Astrocyte of the spinal cord (primary cell): ENCODE data around the gene HSPA12B.

Source experiments
- DNase-seq: peaks from one replicate; pipeline ENCODE4 v3.0.0; 2011; ENCODE audit warnings: low read depth, low spot score
- H3K4me3 ChIP-seq: 2 replicates; pipeline ENCODE4 v1.5.1; 2011; ENCODE audit warnings: low read depth, mild to moderate bottlenecking, low read length, moderate library complexity
- in situ Hi-C: cut with HindIII; loops from 2 replicates; pipeline ENCODE4 v1.10.0; 2017; ENCODE audit warnings: low sequenced_read_pairs
- TF ChIP-seq, protein P1 (sequence below): IDR thresholded peaks from 2 replicates; pipeline ENCODE4 v1.5.1; 2012; ENCODE audit warnings: low read depth, mild to moderate bottlenecking, low read length, inconsistent platforms

Gene HSPA12B

DNA sequence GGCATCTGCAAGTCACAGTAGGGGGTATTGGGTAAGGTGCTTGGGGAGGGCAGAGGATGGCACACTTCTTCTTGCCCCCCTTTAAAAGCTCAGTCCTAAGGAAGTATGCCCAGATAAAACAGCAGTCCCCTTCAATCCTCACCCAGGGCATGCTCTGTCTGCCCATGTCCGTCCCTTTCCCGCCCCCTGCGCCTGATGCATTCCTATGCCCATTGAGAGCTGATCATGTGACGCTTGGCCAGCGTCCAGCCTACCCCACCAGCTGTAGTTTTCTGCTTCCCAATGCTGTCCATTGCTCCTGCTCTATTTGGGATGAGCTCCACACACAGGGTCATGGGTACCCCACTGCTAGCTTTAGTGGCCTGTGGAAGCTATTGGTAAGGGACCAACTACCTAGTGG lies 28.4 kb upstream of the HSPA12B start:
- in situ Hi-C loops: no loop called here
- no peak overlapping the region for H3K4me3 ChIP-seq
- TF ChIP-seq, protein P1, sequence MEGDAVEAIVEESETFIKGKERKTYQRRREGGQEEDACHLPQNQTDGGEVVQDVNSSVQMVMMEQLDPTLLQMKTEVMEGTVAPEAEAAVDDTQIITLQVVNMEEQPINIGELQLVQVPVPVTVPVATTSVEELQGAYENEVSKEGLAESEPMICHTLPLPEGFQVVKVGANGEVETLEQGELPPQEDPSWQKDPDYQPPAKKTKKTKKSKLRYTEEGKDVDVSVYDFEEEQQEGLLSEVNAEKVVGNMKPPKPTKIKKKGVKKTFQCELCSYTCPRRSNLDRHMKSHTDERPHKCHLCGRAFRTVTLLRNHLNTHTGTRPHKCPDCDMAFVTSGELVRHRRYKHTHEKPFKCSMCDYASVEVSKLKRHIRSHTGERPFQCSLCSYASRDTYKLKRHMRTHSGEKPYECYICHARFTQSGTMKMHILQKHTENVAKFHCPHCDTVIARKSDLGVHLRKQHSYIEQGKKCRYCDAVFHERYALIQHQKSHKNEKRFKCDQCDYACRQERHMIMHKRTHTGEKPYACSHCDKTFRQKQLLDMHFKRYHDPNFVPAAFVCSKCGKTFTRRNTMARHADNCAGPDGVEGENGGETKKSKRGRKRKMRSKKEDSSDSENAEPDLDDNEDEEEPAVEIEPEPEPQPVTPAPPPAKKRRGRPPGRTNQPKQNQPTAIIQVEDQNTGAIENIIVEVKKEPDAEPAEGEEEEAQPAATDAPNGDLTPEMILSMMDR: no peak
- no peak for DNase-seq

- in situ Hi-C loops: no loop called here
- TF ChIP-seq, protein P1: no peak
- H3K4me3 ChIP-seq: no peak overlapping the region
- no peak for DNase-seq
Observed at GRCh38 chr20:3705491-3705969, 27.0 kb upstream of the HSPA12B start.

DNA sequence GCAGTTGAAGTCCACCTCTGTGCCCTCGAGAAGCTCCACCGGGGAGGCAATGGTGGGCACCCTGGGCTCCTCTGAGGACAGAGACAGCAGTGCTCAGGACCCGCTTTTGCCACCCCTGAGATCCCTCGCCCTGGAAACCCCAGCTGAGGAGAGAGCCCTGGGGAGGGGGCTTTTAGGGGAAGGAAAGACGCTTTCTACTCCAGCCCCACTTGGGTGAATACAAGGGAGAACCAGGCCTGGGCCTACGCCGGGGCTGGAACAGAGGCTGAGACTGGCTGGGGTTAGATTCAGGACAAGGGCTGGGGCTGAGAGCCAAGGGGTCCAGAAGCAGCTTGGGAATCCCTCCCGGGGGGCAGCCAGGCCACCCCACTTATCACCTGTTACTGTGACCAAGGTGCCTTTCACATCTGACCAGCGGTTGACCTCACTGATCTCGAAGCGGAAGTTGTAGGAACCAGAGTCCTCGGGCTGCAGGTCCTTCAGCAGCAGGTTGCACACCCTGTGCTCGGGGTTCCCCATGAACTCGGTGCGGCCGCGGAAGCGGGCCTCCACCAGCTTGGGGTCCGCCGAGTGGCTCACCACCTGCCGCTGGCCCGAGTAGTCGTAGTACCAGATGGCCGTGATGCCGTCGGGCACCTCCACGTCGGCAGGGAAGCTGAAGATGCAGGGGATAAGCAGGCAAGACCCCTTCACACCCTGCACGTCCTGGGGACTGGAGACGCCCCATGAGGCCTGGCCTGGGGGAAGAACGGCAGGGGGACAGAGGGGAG lies 26.3 kb upstream of the HSPA12B start:
- TF ChIP-seq, protein P1: no peak
- no peak for DNase-seq
- in situ Hi-C loops: no loop called here
- no peak overlapping the region for H3K4me3 ChIP-seq

DNA sequence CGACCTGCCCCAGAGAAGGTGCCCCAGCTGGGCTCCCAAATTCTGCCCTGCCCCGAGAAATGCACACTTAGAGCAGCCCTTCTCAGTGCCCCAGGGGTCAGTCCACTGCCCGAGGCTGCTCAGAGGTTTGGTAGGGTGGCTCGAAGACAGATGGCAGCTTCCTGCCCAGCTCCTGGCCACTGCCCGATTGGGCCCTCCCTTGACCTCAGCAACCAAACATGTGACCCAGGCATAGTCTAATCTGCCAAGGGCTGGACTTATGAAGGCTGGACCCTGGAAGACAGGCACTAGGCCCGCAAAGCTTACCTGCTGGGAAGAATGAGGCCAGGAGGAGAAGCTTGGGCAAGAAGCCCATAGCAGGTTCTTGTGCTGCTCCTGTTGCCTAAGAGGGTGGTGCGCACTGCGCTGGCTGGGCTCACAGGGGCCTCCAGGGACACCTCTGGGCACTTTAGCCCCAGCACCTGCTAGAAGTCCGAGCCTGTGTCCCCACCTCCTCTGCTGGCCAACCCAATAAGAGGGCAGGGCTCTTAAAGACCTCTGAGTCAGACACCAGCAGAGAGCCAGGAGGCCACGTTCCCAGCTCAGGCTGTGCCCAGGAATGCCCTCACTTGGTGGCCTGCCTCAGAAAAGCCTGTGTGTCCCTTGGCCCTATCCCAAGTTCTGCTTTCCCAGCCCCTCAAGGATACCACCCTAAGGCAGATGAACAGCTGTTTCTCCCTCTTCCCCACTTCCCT lies 25.5 kb upstream of the HSPA12B start:
- no peak for DNase-seq
- in situ Hi-C loops: no loop called here
- H3K4me3 ChIP-seq: no peak overlapping the region
- TF ChIP-seq, protein P1: no peak

DNA sequence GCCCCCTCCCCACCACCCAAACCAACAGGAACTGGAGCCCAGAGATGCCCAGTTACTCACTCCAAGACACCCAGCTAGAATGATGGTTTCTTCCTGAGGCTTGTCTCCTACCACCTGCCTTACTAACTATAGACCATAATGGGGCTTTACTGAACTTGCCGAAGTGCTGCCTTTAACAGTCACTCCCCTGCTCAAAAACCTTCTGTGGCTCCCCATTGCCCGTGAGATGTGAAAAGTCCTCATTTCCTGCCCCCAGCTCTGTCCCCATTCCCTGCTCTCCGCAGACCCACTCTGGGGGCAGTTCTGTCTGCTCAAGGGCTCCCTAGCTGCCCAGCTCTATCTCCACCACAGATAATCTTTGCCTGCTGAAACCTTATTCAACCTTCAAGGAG lies 25.0 kb upstream of the HSPA12B start:
- DNase-seq: no peak
- in situ Hi-C loops: no loop called here

DNA sequence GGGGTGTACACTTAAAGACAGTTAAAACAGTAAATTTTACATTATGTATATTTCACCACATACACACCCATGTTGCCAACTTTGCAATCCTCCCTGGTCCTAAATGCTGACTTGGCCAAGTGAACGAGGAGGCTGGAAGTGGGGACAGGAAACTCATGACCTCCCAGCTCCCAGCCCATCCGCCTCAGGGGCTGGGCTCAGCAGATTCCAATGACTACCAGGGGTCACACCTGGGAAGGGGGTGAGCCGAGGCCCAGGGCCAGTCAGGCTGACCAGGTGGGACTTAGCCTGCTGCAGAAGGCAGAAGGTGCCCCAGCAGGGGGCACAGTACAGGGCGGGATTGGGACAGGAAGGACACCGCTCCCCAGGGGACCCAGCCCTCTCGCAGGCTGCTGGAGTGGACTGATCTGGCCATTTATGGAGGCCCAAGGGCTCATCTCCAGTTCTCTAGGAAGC lies 22.4 kb upstream of the HSPA12B start:
- TF ChIP-seq, protein P1: no peak
- no peak for DNase-seq
- H3K4me3 ChIP-seq: no peak overlapping the region

More for the DNA sequence above, 25.0 kb upstream of the HSPA12B start:
- H3K4me3 ChIP-seq: no peak overlapping the region
- TF ChIP-seq, protein P1: no peak

More for the DNA sequence above, 22.4 kb upstream of the HSPA12B start:
- in situ Hi-C loops: no loop called here
